GM19238 (cell line): ENCODE measurements around the gene AIPL1.
A peak's percentile ranks its signal among the peaks of the same experiment; 100 is the strongest.

Source experiments
- DNase-seq: peaks from one replicate; pipeline ENCODE4 v3.0.0; 2011; ENCODE audit warnings: low spot score; ENCODE audit not compliant: insufficient read length

The AIPL1 gene

GRCh38 chr17:6467567-6467966, 32.6 kb upstream of the AIPL1 start:
- no peak for DNase-seq

GRCh38 chr17:6465206-6466003, 30.5 kb upstream of the AIPL1 start:
- DNase-seq = no peak

DNA sequence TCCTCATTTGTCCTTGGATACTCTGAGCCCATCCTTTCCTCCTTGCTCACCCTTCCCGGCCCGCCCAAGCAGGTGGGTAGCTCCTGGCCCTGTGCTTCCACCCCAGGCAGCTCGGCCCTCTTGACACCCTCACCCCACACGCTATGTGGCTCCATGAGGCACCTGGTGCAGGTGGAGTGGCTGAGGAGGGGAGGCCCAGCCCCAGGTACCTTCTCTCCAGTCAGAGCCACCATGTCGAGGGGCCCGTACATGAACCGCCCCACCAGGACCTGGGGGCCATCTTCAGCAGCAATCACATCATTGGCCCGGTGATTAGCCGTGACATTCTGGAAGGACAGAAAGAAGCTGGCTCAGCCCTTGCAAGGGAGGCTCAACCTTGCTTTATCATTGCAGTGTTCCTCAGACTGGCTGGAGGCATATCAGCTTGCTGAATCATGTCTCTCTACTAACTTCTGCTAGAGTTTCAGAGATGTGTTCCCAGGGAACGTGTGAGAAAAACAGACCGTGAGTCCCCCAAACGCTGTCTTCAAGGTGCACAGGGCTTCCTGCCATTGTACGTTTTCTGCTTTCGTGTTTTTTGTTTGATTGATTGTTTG, 29.6 kb upstream of the AIPL1 start:
- DNase-seq = no peak

DNA sequence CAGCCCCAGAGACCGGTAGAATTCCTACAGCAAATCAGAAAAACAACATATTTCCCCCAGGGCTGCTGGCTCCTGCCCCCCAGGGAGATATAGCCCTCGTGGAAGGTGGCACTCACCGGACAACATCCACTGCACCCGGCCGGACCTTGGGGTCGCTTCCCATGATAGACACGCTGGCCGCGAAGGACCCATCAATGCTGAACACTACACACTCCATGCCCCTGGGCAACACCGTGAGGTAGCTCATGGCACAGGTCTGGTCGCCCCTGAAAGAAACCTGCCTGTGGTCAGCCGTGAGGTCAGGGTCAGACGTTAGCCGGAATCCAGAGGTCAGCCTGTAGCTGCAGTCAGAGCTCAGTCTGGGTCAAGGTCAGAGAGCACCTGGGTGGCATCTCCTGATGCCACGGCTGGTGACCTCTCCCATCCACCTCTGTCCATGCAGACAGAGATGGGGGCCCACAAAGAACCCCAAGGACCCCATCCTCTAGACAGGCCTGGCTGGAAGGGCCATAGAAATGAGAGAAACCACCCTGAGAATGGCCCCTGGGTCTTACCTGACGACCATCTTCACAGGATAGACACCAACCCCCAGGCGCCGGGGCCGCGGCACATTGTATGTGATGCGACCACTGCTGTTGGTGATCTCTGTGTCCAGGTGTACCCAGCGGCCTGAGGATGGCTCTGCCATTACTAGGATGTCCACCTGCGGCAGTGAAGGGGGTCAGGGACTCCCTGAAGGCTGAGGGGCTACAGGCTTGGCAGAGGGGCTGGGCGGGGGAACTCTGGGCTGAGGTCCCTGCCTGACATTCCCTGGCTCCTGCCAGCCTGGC, 28.9 kb upstream of the AIPL1 start:
- DNase-seq = no peak

DNA sequence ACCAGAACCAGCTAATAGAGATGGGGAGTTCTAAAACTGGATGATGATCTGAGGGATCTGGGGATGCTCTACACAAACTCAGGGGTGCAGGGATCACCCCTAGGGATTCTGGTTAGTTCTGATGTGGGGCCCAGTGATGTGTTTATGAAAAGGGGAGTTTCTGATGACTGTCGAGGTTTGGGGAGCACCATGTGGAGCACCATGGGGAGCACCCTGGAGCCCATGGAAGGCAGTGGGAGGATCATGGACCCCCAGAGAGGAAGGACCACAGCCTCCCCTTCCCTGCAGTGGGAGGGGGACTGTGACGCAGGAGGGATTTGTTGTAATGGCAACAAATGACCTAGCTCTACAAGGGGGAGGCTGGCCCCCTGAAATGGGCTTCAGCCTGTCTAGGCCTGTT, 27.8 kb upstream of the AIPL1 start:
- no peak for DNase-seq

DNA sequence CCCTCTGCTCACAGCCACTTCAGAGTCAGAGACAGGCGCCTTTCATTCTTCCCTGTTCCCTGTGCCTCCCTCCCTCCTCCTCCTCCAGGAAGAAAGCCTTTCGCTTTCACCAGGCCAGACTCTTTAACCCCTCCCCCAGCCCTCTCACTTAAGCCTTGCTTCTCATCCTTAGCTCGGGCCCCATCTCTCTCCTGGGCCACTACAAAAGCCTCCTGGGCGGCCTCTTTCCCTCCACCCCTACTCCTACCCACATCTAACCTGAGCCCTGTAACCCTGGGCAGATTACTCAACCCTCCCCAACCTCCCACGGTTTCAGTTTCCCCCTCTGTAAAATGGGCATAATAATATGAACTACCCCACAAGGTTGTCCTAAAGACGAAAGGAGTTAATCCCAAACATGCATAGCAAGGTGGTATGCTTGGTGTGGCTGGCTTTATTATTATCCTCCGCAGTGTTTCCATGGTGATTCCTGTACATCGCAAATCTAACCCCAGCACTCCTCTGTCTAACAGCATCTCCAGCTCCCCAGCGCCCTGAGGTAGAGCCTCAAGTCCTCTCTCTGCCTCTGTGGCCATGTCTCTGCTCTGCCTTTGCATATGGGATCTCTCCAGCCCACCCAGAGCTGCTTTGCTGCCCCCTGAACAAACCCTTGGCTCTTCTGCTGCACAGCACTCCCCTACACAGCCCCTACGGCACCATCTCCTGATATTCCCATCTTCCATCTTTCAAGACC, 27.0 kb upstream of the AIPL1 start:
- DNase-seq = no peak

- no peak for DNase-seq
These were observed 26.3 kb upstream of the AIPL1 start for GRCh38 chr17:6461246-6461645.

- no peak for DNase-seq
These were observed 25.7 kb upstream of the AIPL1 start for GRCh38 chr17:6460531-6461161.

DNA sequence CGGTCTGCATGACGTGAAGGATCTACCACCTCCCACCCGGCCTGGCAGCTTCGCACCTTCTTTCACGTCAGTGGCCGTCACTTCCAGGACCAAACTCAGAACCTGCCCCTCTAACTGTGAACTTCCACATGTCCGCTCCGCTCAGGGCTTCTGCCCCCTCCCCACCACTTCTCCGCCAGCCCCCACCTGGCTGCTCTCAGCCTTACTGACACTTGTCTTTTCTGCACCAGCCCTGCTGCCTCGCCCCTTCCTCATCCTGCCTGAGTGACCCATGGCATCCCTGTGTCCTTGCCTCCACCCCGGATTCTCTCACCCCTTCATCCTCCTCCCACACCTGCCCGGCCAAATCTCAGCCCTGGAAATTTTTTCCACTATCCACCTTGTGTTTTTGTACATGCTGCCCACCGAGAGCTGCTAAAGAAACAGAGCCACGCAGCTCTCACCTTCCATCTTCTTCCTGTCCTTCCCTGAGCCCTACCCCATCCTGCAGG, 23.6 kb upstream of the AIPL1 start:
- no peak for DNase-seq

- DNase-seq = no peak
These were observed 23.0 kb upstream of the AIPL1 start for GRCh38 chr17:6457688-6458459.

- no peak for DNase-seq
These were observed 22.2 kb upstream of the AIPL1 start for GRCh38 chr17:6456914-6457687.

DNA sequence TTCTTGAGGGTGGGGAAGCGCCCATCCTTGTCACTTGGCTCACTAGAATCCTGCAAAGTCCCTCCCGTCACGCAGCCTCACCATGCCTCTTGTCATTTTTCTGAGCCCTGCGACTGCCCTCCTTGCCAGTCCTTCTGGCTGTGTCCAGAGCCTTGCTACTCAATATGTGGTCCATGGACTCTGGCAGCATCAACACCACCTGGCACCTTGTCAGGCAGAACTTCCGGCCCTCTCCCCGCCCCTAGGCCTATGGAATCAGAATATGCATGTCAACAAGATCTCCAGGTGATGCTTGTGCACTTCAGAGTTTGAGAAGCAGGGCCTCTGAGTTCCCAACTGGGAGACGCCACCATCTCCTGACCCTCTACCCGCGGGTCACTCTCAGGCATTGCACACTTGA, 21.4 kb upstream of the AIPL1 start:
- DNase-seq = no peak

- peak; percentile 73 for DNase-seq
These were observed 20.4 kb upstream of the AIPL1 start for GRCh38 chr17:6455321-6455705.

- no peak for DNase-seq
These were observed 19.8 kb upstream of the AIPL1 start for GRCh38 chr17:6454495-6455320.

GRCh38 chr17:6453279-6454024, 18.5 kb upstream of the AIPL1 start:
- no peak for DNase-seq

DNA sequence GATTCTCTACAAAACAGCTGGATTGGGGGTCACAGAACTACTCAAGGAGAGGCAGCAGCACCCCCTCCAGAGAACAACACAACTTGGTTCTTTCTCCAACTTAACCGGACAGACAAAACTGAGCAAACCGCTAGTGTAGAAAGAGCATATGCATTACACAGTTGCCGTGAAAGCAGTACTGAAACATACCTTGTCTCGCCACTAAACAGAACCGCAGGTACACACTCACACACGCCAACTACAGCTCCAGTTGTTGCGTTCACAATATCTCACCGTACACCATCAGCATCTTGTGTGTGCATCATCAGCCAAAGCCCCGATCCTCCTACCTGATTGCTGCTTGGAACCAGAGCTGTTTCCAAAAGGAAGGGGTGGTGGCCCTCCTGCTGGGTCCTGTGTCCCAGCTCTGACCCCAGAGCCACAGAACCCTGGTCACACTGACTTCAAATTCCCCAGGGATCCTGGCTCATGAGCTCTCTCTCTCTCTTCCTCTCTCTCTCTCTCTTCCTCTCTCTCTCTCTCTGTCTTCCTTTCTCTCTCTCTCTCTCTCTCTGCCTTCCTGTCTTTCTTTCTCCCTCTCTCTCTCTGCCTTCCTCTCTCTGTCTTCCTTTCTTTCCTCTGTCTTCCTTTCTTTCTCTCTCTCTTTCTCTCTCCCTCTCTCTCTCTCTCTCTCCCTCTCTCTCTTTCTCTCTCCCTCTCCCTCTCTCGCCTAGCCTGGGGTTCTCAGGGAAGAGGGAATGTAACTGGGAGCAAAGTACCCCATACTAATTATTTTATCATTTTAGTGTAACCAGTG, 17.7 kb upstream of the AIPL1 start:
- no peak for DNase-seq
